Osteoblast (primary cell): Measurements from ENCODE around the gene FAM53A. TPM values are rescaled to one million over a fixed set of nuclear protein-coding genes. Genes with fewer than 3 reads are reported as not detected.
"Not testable (repeated sequence)": the region's sequence is repeated elsewhere in the genome, so short reads cannot be mapped to it uniquely, and the experiment has no call there.

Source experiments
- DNase-seq: peaks from one replicate; pipeline ENCODE4 v3.0.0; 2011; ENCODE audit warnings: low spot score, mixed read lengths; ENCODE audit not compliant: insufficient read length; ENCODE audit errors: missing footprints
- H2AFZ ChIP-seq: 2 replicates; pipeline ENCODE4 v1.6.0; 2011; ENCODE audit warnings: mild to moderate bottlenecking, low read length
- H3K27ac ChIP-seq: 2 replicates; pipeline ENCODE4 v1.5.1; 2011; ENCODE audit warnings: mild to moderate bottlenecking, low read depth, low read length, moderate library complexity
- H3K27me3 ChIP-seq: 2 replicates; pipeline ENCODE4 v1.6.0; 2012; ENCODE audit warnings: mild to moderate bottlenecking, control low read depth, inconsistent platforms, low read length, moderate library complexity; ENCODE audit not compliant: insufficient read depth
- H3K36me3 ChIP-seq: 2 replicates; pipeline ENCODE4 v1.5.1; 2011; ENCODE audit warnings: mild to moderate bottlenecking, low read length, control low read depth, moderate library complexity; ENCODE audit not compliant: insufficient read depth
- H3K4me1 ChIP-seq: 2 replicates; pipeline ENCODE4 v1.5.1; 2011; ENCODE audit warnings: mild to moderate bottlenecking, low read length, control low read depth, moderate library complexity; ENCODE audit not compliant: insufficient read depth
- H3K4me2 ChIP-seq: 2 replicates; pipeline ENCODE4 v1.6.0; 2011; ENCODE audit warnings: mild to moderate bottlenecking, low read length; ENCODE audit not compliant: insufficient read depth
- H3K4me3 ChIP-seq: fragments of 200-600 bp; sonication (generic); 3 replicates; pipeline ENCODE4 v1.5.1; 2012; ENCODE audit warnings: mild to moderate bottlenecking, low read length, inconsistent platforms; ENCODE audit not compliant: insufficient read depth
- H3K79me2 ChIP-seq: 2 replicates; pipeline ENCODE4 v1.6.0; 2012; ENCODE audit warnings: mild to moderate bottlenecking, low read length, control low read depth, inconsistent platforms; ENCODE audit not compliant: insufficient read depth
- H3K9me3 ChIP-seq: 2 replicates; pipeline ENCODE4 v1.5.1; 2011; ENCODE audit warnings: low read depth, low read length, control low read depth
- H4K20me1 ChIP-seq: 2 replicates; pipeline ENCODE4 v1.6.0; 2012; ENCODE audit warnings: mild to moderate bottlenecking, low read length, control low read depth; ENCODE audit not compliant: insufficient read depth
- total RNA-seq: library from RNA; depleted of rRNA; stranded (reverse); fragments of >200 nt; gene quantifications from 2 replicates; pipeline ENCODE4 v1.2.3, GENCODE V29; 2012
- TF ChIP-seq, protein P1 (sequence below): IDR thresholded peaks from 2 replicates; pipeline ENCODE4 v1.5.1; 2011; ENCODE audit warnings: mild to moderate bottlenecking, low read depth, low read length, moderate library complexity; ENCODE audit errors: extremely low read depth

FAM53A gene
- total RNA-seq, 1 donor, result 4.3 TPM

DNA sequence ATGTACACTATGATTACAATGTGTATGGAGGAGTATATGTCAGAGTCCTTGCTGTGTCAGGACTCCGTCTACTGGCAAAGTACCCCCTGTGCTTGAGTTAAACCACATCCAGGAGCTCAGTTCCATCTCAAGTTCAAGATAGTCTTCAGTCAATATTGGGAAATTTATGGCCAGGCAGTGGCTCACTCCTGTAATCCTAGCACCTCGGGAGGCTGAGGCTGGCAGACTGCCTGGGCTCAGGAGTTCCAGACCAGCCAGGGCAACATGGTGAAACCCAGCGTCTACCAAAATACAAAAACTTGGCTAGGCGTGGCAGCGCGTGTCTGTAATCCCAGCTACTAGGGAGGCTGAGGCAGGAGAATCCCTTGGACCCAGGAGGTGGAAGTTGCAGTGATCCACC lies 22.2 kb upstream of the FAM53A start:
- peaks cover 93% of the 10 kb centered on the region for H3K79me2 ChIP-seq
- H3K36me3 ChIP-seq, result peaks cover 32% of the 10 kb centered on the region
- H3K27me3 ChIP-seq, result no peaks in the 10 kb centered on the region
- no peak overlapping the region for H3K27ac ChIP-seq
- H3K4me3 ChIP-seq, result no peak overlapping the region
- H3K4me2 ChIP-seq, result no peak overlapping the region
- no peaks in the 10 kb centered on the region for H3K9me3 ChIP-seq
- TF ChIP-seq, protein P1, sequence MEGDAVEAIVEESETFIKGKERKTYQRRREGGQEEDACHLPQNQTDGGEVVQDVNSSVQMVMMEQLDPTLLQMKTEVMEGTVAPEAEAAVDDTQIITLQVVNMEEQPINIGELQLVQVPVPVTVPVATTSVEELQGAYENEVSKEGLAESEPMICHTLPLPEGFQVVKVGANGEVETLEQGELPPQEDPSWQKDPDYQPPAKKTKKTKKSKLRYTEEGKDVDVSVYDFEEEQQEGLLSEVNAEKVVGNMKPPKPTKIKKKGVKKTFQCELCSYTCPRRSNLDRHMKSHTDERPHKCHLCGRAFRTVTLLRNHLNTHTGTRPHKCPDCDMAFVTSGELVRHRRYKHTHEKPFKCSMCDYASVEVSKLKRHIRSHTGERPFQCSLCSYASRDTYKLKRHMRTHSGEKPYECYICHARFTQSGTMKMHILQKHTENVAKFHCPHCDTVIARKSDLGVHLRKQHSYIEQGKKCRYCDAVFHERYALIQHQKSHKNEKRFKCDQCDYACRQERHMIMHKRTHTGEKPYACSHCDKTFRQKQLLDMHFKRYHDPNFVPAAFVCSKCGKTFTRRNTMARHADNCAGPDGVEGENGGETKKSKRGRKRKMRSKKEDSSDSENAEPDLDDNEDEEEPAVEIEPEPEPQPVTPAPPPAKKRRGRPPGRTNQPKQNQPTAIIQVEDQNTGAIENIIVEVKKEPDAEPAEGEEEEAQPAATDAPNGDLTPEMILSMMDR, result no peak
- H4K20me1 ChIP-seq, result peaks cover 18% of the 10 kb centered on the region
- DNase-seq, result no peak
- H2AFZ ChIP-seq, result no peak overlapping the region
- peaks cover 4% of the 10 kb centered on the region for H3K4me1 ChIP-seq

DNA sequence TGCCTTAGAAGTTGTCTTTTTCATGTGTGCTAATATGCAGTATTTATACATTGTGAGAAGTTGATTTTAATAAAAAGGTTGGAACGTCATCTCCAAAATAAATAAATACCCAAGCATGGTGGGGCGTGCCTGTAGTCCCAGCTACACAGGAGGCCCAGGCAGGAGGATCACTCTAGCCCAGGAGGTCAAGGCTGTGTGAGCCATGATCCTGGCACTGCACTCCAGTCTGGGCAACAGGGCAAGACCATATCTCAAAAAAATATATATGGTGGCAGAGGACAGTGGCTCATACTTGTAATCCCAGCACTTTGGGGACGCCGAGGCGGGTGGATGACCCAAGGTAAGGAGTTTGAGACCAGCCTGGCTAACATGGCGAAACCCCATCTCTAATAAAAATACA lies 21.6 kb upstream of the FAM53A start:
- Histone ChIP-seq H3K27ac (no peak overlapping the region), H3K4me1 (peaks cover 4% of the 10 kb centered on the region), H3K27me3 (no peaks in the 10 kb centered on the region), H2AFZ (no peak overlapping the region), H3K36me3 (peaks cover 36% of the 10 kb centered on the region), H3K79me2 (peaks cover 92% of the 10 kb centered on the region), H3K4me3 (no peak overlapping the region), H4K20me1 (peaks cover 15% of the 10 kb centered on the region), H3K9me3 (no peaks in the 10 kb centered on the region), H3K4me2 (no peak overlapping the region)
- TF ChIP-seq, protein P1, result no peak
- no peak for DNase-seq

DNA sequence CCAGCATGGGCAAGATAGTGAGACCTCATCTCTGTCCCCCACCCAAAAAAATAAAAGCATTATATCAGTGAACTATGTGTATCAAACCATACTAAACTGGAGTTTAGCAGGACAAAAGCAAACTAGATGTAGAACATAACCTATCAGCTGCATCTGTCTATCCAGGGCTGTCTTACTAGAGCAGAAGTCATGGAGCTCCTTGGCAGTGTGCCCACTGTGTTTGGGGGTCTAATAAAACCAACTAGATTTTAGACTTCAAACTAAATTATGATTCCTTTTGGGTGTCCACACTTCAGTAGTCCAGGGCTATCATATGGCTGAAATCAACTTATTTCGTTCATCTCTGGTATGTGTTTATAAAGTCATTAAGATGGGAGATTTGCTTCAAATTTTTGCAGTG lies 19.8 kb upstream of the FAM53A start:
- H3K4me1 ChIP-seq, result peaks cover 4% of the 10 kb centered on the region
- H3K79me2 ChIP-seq, result peaks cover 87% of the 10 kb centered on the region
- peaks cover 43% of the 10 kb centered on the region for H3K36me3 ChIP-seq
- DNase-seq, result no peak
- H3K9me3 ChIP-seq, result no peaks in the 10 kb centered on the region
- no peaks in the 10 kb centered on the region for H3K27me3 ChIP-seq
- peaks cover 14% of the 10 kb centered on the region for H4K20me1 ChIP-seq
- no peak overlapping the region for H3K4me3 ChIP-seq
- H3K27ac ChIP-seq, result no peak overlapping the region
- TF ChIP-seq, protein P1, result no peak
- no peak overlapping the region for H3K4me2 ChIP-seq
- H2AFZ ChIP-seq, result no peak overlapping the region

DNA sequence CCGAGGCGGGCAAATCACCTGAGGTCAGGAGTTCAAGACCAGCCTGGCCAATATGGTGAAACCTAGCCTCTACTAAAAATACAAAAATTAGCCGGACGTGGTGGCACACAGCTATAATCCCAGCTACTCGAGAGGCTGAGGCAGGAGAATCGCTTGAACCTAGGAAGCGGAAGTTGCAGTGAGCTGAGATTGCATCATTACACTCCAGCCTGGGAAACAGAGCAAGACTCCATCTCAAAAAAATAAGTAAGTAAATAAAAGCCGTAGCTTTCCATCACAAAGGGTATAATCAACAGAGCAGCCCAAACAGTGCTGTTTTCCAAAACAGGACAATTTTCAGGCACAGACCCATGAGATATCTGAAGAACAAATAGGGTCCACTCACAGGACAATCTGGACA lies 17.6 kb upstream of the FAM53A start:
- Histone ChIP-seq H3K36me3 (peaks cover 54% of the 10 kb centered on the region), H4K20me1 (peaks cover 14% of the 10 kb centered on the region), H3K79me2 (peaks cover 76% of the 10 kb centered on the region)
- not testable (repeated sequence) for H2AFZ ChIP-seq, H3K27me3 ChIP-seq, H3K27ac ChIP-seq, DNase-seq, H3K4me2 ChIP-seq, H3K4me1 ChIP-seq, H3K4me3 ChIP-seq, H3K9me3 ChIP-seq
